ENCODE measurements around the gene AUH.
A peak's percentile ranks its signal among the peaks of the same experiment; 100 is the strongest.

AUH gene

DNA sequence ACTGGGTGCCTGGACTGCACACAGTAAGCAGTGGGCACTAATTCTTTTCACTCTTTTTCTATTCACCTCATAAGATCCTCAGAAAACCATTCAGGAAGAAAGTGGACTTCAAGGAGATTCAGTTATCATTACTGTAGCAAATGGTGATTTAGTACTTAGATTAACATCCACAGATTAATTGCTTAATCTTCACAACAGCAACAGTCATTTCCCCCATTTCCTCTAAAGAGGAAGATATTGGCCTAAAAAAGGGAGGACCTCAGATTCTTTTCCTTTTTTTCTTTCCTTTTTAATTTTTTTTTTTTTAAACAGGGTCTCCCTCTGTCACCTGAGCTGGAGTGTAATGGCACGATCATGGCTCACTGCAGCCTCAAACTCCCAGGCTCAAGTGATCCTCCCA lies 64.4 kb downstream of the AUH start:
- DNase-seq = no peak

DNA sequence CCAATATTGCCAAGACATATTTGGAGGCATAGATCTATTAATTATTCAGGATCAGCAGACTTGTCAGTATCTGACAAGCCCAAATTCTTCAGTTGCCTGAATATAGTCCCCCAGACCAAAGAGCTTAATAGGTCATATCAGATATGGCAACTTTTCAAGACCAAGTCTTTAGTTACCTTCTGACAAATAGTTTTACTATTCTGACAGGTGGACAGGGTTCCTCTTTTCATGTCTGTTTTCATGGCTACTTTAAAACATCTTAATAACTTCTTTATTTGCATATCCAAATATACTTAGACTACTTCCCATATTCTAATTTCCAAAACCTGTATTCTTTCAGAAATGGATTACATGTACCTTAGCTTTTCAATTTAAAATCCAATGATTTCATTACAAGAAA lies 65.4 kb downstream of the AUH start:
- no peak for DNase-seq

- DNase-seq = no peak
Measured at GRCh38 chr9:91295357-91295756, 66.4 kb downstream of the AUH start.

GRCh38 chr9:91291866-91292265 lies 69.9 kb downstream of the AUH start:
- DNase-seq = no peak

GRCh38 chr9:91289244-91289643 lies 72.5 kb downstream of the AUH start:
- DNase-seq = peak in 4 of 56 donors; percentile 2 to 4 (median 3)

GRCh38 chr9:91285729-91286353 lies 75.9 kb downstream of the AUH start:
- DNase-seq = no peak

- DNase-seq = no peak
Measured at GRCh38 chr9:91282292-91282691, 79.4 kb downstream of the AUH start.

GRCh38 chr9:91279296-91280204 lies 82.2 kb downstream of the AUH start:
- no peak for DNase-seq

DNA sequence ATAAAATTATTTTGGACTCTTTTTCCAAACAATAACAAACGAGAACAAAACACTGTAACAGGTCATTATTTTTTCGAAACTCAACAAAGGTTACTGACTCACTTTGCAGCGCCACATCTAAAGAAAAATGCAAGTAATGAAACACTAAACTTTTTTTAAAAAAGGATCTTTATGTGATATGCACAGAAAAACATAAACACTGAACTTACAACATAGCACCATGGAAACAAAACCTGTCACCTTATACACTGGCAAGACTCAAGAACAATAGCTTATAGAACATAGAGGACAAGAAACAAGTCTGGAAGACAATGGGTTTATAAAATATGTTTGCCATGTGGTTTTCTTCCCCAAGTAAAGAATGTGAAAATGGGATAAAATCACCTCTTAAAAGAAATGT lies 85.2 kb downstream of the AUH start:
- no peak for DNase-seq

DNA sequence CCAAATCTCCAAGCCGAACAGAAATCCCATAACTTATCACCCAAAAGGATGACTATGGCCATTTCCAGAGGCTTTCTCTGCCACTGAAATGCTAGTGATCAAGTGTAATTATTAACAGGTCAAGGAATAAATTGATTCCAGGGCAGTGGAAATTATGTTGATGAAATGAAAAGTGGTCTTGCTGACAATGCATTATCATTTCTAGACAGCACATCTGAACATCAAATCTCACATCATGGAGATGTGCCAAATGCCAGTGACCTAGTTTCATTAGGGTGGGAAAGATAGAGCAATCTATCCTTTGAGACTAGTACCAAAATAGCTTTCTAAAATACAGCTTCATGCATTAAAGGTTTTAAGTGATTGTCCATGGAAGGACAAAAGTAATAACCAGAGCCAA lies 86.1 kb downstream of the AUH start:
- no peak for DNase-seq

DNA sequence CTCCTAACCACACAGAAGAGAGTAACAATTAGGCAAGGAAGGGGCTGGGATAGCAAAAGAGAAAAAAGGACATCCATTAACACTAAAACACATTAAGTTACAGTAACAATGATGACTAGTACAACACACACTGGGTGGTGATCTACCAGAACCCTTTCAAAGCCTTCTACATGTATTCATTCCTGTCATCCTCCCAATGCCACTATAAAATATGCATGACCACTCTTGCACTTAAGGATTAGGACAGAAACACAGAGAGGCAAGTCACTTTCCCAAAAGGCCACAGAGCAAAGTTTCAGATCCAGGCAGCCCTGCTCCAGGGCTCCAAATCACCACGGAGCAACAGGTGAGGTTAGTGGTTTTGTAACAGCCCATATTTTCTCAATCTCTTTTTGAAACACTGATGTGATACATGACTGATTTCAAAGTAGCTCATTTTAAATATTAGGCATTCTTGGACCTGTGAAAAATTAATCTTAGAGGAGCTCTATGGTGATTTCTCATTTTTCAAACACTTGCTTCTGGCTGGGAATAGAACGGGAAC lies 86.7 kb downstream of the AUH start:
- no peak for DNase-seq

DNA sequence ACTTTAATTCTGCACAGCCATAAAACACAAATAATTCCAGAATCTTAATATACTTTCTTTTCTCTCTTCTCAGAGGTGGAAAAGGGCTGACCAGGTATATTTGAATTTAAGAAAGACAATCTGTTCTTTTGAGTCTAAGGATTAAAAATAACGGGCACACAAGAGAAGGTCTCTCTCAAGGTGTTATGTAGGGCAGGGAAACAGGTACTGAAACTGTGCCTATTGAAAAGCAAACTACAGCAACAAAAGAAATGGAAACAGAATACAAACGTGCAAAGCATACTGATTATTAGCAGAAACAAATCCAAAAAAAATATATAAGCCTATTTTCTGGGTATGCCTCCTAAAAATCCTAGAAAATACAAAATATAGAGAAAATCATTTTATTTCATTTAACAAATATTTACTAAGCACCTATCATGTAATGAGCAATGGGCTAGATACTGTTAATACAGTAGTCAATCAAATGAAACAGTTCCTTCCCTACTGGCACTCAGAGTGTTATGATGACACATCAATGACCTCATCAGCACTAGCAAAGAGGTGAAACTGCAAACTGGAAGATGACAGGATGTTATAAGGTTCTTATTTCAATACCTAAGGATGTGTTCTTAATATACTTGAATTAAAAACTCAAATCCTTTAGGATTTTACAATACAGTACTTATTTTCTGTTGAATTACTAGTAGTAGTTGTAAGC lies 87.7 kb downstream of the AUH start:
- no peak for DNase-seq

GRCh38 chr9:91271156-91271555 lies 90.6 kb downstream of the AUH start:
- no peak for DNase-seq

DNA sequence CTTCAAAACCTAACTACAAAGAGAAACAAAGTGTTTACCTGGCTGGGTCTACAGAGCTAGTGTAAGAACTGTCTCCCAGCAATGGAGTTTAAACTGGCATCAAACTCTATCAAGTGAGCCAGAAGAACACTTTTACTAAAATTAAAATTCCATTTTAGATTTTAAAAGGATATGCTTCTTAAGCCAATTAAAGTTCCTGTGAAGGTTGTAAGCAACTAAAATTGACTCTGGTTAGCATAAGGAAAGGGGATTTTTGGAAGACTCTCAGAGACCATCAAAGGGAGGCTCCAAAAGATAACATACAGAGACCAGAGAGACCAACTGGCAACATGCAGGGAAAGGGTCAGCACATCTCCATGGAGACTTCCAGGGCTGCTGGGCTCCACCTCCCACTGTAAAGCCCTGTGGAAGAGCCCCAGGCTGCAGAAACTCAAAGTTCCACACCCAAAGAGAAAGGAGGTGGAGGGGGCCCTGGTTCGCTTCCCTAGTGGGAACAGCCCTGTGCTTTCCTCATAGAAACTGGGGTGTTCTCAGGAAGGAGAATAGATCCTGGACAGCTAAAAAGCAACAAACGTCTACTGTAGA lies 91.7 kb downstream of the AUH start:
- DNase-seq = no peak

DNA sequence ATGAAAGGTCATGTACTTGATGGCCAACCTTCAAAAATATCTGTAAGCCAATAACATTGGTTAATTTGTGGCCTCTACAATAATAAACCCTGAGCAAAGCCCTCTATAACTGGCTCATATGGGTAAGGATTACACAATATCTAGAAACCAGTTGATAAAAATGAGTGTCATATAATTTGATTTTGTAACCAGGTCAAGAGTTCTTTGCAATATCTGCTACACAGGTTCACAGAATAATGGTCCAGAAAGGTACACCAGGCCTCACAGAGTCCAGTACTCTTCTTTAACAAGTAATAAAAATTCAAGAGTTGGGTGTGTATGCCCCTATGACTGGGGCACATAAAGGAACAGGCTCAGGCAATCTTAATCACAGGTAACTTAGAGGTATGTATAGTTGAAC lies 95.3 kb downstream of the AUH start:
- no peak for DNase-seq

GRCh38 chr9:91265514-91265913 lies 96.2 kb downstream of the AUH start:
- no peak for DNase-seq

- no peak for DNase-seq
Measured at GRCh38 chr9:91261417-91261816, 100.3 kb downstream of the AUH start.

- no peak for DNase-seq
Measured at GRCh38 chr9:91259162-91259561, 102.6 kb downstream of the AUH start.

DNA sequence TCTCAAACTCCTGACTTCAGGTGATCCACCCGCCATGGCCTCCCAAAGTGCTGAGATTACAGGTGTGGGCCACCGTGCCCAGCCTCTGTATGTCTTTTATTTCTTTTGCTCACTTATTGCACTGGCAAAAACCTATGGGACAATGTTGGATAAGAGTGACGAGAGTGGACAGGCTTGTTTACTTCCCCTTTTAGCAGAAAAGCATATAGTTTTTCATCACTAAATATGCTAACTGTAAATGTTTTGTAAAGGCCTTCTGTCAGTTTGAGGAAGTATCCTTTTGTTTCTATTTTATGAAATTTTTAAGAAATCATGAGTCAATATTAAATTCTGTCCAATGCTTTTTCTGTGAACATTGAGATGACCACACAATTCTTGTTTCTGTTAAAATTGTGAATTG lies 103.3 kb downstream of the AUH start:
- DNase-seq = no peak

DNA sequence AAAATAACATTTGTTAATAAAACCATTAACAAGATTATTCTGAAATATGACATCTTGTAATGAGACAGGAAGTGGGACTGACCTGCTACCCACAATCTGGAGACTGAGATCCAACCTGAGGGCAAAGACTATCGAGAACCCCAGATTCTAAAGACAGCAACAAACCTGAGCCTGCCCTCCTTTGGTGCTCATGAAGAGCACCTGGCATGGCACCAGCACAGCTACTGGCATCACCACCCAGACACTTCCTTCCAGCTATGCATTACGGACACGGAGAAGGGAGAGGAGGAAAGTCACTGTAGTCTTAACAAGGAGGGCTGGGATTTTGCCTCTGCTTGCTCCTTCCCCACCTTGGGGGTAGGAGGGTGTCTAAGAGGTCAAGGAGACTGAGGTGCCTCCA lies 105.5 kb downstream of the AUH start:
- no peak for DNase-seq

- no peak for DNase-seq
Measured at GRCh38 chr9:91255327-91255726, 106.4 kb downstream of the AUH start.

GRCh38 chr9:91253488-91253887 lies 108.2 kb downstream of the AUH start:
- no peak for DNase-seq

Data from amygdala (tissue), 56 donors.